ENCODE results near the gene FHIT. TPM values are rescaled to one million over a fixed set of nuclear protein-coding genes. Genes with fewer than 3 reads are reported as not detected.
"Not testable (repeated sequence)": the region's sequence is repeated elsewhere in the genome, so short reads cannot be mapped to it uniquely, and the experiment has no call there.

FHIT gene
- total RNA-seq, 1 donor from 2014 or later: 20.2 TPM

DNA sequence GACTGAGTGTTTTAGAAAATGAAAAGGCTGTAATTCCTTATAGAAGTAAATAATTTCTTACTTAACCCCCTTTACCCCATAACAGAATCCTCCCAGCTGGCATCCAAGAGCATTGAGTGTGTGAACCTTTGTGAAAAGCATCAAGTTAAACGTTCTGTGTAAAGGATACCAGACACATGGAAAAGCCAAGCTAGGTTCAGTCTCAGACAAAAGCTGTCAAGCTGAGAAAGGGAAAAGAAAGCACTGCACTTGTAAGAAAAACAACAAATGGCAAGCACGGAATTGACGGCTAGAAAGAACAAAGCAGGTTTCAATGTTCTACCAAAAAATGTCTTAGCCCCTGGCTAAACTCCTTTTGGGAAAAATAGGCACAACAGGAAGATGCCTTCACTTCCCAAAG is 176.5 kb downstream of the FHIT start:
- H3K4me1 Mint-ChIP-seq (ENCODE audit: unreplicated experiment): peaks cover 6% of the 10 kb centered on the region
- H3K9me3 Mint-ChIP-seq (ENCODE audit: unreplicated experiment): no peaks in the 10 kb centered on the region
- DNase-seq (ENCODE audit: low spot score): no peak
- no peaks in the 10 kb centered on the region for H3K36me3 Mint-ChIP-seq (ENCODE audit: low read depth, unreplicated experiment)
- no peaks in the 10 kb centered on the region for H3K27me3 Mint-ChIP-seq (ENCODE audit: unreplicated experiment)
- H3K27ac Mint-ChIP-seq (ENCODE audit: unreplicated experiment): no peak overlapping the region
- H3K4me3 Mint-ChIP-seq (ENCODE audit: unreplicated experiment): no peak overlapping the region
- TF ChIP-seq, protein P1, sequence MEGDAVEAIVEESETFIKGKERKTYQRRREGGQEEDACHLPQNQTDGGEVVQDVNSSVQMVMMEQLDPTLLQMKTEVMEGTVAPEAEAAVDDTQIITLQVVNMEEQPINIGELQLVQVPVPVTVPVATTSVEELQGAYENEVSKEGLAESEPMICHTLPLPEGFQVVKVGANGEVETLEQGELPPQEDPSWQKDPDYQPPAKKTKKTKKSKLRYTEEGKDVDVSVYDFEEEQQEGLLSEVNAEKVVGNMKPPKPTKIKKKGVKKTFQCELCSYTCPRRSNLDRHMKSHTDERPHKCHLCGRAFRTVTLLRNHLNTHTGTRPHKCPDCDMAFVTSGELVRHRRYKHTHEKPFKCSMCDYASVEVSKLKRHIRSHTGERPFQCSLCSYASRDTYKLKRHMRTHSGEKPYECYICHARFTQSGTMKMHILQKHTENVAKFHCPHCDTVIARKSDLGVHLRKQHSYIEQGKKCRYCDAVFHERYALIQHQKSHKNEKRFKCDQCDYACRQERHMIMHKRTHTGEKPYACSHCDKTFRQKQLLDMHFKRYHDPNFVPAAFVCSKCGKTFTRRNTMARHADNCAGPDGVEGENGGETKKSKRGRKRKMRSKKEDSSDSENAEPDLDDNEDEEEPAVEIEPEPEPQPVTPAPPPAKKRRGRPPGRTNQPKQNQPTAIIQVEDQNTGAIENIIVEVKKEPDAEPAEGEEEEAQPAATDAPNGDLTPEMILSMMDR (IDR thresholded peaks at IDR 0.05; ENCODE audit: unreplicated experiment): no peak

DNA sequence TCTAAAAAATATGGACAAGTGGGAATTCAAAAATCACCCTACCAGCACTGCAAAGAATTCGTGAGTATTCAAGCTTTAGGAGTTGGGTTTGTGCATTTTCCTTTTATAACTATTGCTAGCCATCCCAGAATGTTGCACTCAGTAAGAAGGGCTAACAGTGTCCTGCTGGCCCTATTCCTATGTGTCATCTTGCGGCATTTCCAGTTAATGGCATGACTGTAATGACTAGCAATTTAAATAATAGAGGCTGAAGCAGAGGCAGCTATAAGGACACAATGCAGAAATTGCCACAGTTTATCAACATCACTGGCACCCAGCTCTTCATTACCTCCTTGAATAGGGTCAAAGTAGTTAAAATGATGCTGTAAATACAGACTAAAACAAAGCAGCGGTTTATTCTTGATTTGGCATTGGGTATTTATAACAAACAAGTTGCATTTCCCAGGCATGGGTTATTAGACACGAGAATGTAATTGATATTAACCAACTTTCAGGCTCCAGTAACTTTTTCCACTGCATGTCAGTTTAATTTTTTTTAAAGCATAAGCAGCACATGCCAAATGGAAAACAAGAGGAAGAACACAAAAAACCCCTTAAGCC is 177.6 kb downstream of the FHIT start:
- Mint-ChIP-seq H3K4me3 (ENCODE audit: unreplicated experiment) (no peak overlapping the region), H3K27me3 (ENCODE audit: unreplicated experiment) (no peaks in the 10 kb centered on the region), H3K4me1 (ENCODE audit: unreplicated experiment) (peaks cover 6% of the 10 kb centered on the region), H3K9me3 (ENCODE audit: unreplicated experiment) (no peaks in the 10 kb centered on the region), H3K27ac (ENCODE audit: unreplicated experiment) (no peak overlapping the region), H3K36me3 (ENCODE audit: low read depth, unreplicated experiment) (no peaks in the 10 kb centered on the region)
- no peak for DNase-seq (ENCODE audit: low spot score)
- TF ChIP-seq, protein P1 (IDR thresholded peaks at IDR 0.05; ENCODE audit: unreplicated experiment): no peak

DNA sequence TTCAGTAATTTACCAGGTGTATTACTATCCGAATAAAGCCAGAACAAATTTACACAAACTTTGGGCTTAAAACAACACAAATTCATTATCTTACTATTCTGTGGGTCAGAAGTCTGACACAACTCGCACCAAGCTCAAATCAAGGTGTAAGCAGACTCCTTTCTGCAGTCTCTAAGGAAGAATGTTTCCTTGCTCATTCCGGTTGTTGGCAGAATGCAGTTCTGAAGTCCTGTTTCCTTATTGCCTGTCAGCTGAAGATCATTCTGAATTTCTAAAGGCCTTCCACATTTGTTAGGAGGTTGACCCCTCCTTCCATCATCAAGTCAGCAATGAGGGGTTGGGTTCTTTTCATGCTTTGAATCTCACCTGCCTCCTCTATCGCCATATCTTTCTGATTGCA is 183.2 kb downstream of the FHIT start:
- Mint-ChIP-seq H3K27ac (ENCODE audit: unreplicated experiment) (no peak overlapping the region), H3K36me3 (ENCODE audit: low read depth, unreplicated experiment) (no peaks in the 10 kb centered on the region), H3K9me3 (ENCODE audit: unreplicated experiment) (no peaks in the 10 kb centered on the region), H3K27me3 (ENCODE audit: unreplicated experiment) (no peaks in the 10 kb centered on the region), H3K4me1 (ENCODE audit: unreplicated experiment) (no peaks in the 10 kb centered on the region), H3K4me3 (ENCODE audit: unreplicated experiment) (no peak overlapping the region)
- TF ChIP-seq, protein P1 (IDR thresholded peaks at IDR 0.05; ENCODE audit: unreplicated experiment): no peak
- no peak for DNase-seq (ENCODE audit: low spot score)

DNA sequence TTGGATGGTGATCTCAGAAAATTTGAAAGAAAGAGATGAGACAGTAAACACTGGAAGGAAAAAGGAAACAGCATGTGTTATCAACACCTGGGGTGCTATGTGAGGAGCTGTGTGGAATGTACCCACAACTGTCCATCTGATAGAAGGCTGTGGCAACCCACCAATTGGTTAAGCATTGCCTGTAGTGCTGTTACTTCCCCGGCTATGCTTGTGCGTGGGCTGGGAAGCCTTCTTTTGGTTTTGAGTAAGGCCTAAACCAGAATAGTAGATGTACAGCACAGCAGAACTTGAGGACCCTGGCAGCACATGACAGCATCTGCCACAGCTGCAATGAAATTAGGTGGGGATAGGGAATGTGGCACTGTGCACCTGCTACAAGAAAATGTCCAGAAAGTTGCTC is 184.5 kb downstream of the FHIT start:
- TF ChIP-seq, protein P1 (IDR thresholded peaks at IDR 0.05; ENCODE audit: unreplicated experiment): no peak

DNA sequence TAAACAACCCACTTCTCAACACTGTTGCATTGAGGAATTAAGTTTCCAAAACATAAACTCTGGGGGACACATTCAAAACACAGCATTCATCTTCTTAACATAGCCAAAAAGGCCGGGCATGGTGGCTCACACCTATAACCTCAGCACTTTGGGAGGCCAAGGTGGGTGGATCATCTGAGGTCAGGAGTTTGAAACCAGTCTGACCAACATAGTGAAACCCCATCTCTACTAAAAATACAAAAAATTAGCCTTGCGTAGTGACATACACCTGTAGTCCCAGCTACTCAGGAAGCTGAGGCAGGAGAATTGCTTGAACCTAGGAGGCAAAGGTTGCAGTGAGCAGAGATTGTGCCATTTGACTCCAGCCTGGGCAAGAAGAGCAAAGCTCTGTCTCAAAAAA is 185.0 kb downstream of the FHIT start:
- not testable (repeated sequence) for H3K27me3 Mint-ChIP-seq (ENCODE audit: unreplicated experiment); H3K4me3 Mint-ChIP-seq (ENCODE audit: unreplicated experiment); H3K9me3 Mint-ChIP-seq (ENCODE audit: unreplicated experiment)

More for the DNA sequence above, 184.5 kb downstream of the FHIT start:
- no peak overlapping the region for H3K27ac Mint-ChIP-seq (ENCODE audit: unreplicated experiment)
- no peak for DNase-seq (ENCODE audit: low spot score)
- no peaks in the 10 kb centered on the region for H3K9me3 Mint-ChIP-seq (ENCODE audit: unreplicated experiment)
- no peak overlapping the region for H3K4me3 Mint-ChIP-seq (ENCODE audit: unreplicated experiment)
- no peaks in the 10 kb centered on the region for H3K27me3 Mint-ChIP-seq (ENCODE audit: unreplicated experiment)
- H3K36me3 Mint-ChIP-seq (ENCODE audit: low read depth, unreplicated experiment): no peaks in the 10 kb centered on the region
- H3K4me1 Mint-ChIP-seq (ENCODE audit: unreplicated experiment): no peaks in the 10 kb centered on the region

More for the DNA sequence above, 185.0 kb downstream of the FHIT start:
- not testable (repeated sequence) for H3K27ac Mint-ChIP-seq (ENCODE audit: unreplicated experiment); H3K4me1 Mint-ChIP-seq (ENCODE audit: unreplicated experiment); DNase-seq (ENCODE audit: low spot score); H3K36me3 Mint-ChIP-seq (ENCODE audit: low read depth, unreplicated experiment)
